SU-DHL-6 (cell line): ENCODE data around the gene SLC9B2.

Experiments
- H2AFZ ChIP-seq: fragments of 200-600 bp; sonication (generic); 2 replicates; pipeline ENCODE4 v1.6.1; 2014; ENCODE audit warnings: low read depth, mild to moderate bottlenecking, moderate library complexity, mixed read lengths, antibody characterized with exemption, low read length; ENCODE audit not compliant: severe bottlenecking
- H3F3A ChIP-seq: fragments of 200-600 bp; shearing (Covaris generic); 2 replicates; pipeline ENCODE4 v1.6.0; 2016; ENCODE audit warnings: antibody characterized with exemption, mild to moderate bottlenecking; ENCODE audit not compliant: insufficient read depth
- H3K27ac ChIP-seq: fragments of 200-600 bp; sonication (generic); 2 replicates; pipeline ENCODE4 v1.5.1; 2016; ENCODE audit warnings: low read depth, mild to moderate bottlenecking, low read length, moderate library complexity, mixed read lengths
- H3K27me3 ChIP-seq: fragments of 200-600 bp; sonication (generic), shearing (Covaris generic); 2 replicates; pipeline ENCODE4 v1.6.0; 2014; ENCODE audit warnings: mild to moderate bottlenecking, low read length
- H3K36me3 ChIP-seq: fragments of 200-600 bp; sonication (generic); 2 replicates; pipeline ENCODE4 v1.6.1; 2014; ENCODE audit warnings: mild to moderate bottlenecking, low read length, mixed read lengths
- H3K4me2 ChIP-seq: fragments of 300-600, 200-600 bp; shearing (Covaris generic), sonication (generic); 2 replicates; pipeline ENCODE4 v1.6.0; 2014; ENCODE audit warnings: low read length, low read depth, mild to moderate bottlenecking; ENCODE audit not compliant: poor library complexity, severe bottlenecking
- H3K4me3 ChIP-seq: fragments of 200-600 bp; sonication (generic); 2 replicates; pipeline ENCODE4 v1.5.1; 2014; ENCODE audit warnings: antibody characterized with exemption, low read length, mild to moderate bottlenecking, mixed read lengths; ENCODE audit not compliant: insufficient read depth, poor library complexity, severe bottlenecking
- H3K79me2 ChIP-seq: fragments of 200-600 bp; sonication (generic); 2 replicates; pipeline ENCODE4 v1.6.1; 2014; ENCODE audit warnings: mild to moderate bottlenecking, low read length, moderate library complexity; ENCODE audit not compliant: insufficient read depth
- H3K9ac ChIP-seq: fragments of 200-600 bp; sonication (generic); 2 replicates; pipeline ENCODE4 v1.7.0; 2014; ENCODE audit warnings: mild to moderate bottlenecking, low read length
- H3K9me2 ChIP-seq: fragments of 200-600 bp; sonication (generic); replicated peaks from 2 replicates; pipeline ENCODE4 v1.6.1; 2014; ENCODE audit warnings: low read length; ENCODE audit not compliant: insufficient read depth
- H3K9me3 ChIP-seq: fragments of 200-600 bp; sonication (generic); 2 replicates; pipeline ENCODE4 v1.6.1; 2014; ENCODE audit warnings: low read length, mixed read lengths; ENCODE audit not compliant: insufficient read depth
- H4K20me1 ChIP-seq: fragments of 200-600 bp; sonication (generic); 2 replicates; pipeline ENCODE4 v1.6.1; 2014; ENCODE audit warnings: low read depth, mild to moderate bottlenecking, antibody characterized with exemption, low read length, moderate library complexity, mixed read lengths
- CTCF ChIP-seq: fragments of 200-600 bp; sonication (generic); IDR thresholded peaks from one replicate; pipeline ENCODE4 v1.5.1; 2017; ENCODE audit warnings: antibody characterized with exemption, mild to moderate bottlenecking, low read length, moderate library complexity; ENCODE audit not compliant: insufficient read depth, poor library complexity, severe bottlenecking
- EZH2phosphoT487 ChIP-seq: fragments of 200-600 bp; sonication (generic), shearing (Covaris generic); conservative IDR thresholded peaks from 2 replicates; pipeline ENCODE4 v1.6.1; 2018; ENCODE audit warnings: mild to moderate bottlenecking, antibody characterized with exemption, low read length, moderate library complexity, mixed read lengths

Gene SLC9B2

GRCh38 chr4:103104886-103105285 is 28.3 kb upstream of the SLC9B2 start:
- Histone ChIP-seq H3K79me2 (no peaks in the 10 kb centered on the region), H4K20me1 (no peaks in the 10 kb centered on the region), H3K27me3 (no peaks in the 10 kb centered on the region), H3K4me2 (no peak overlapping the region), H3K4me3 (no peak overlapping the region), H3K36me3 (peaks cover 4% of the 10 kb centered on the region; the same call in 1 of the 2 replicates), H3K9me3 (no peaks in the 10 kb centered on the region), H3K27ac (no peak overlapping the region), H3K9me2 (no peaks in the 10 kb centered on the region), H2AFZ (no peak overlapping the region), H3F3A (no peaks in the 10 kb centered on the region; the same call in 1 of the 2 replicates), H3K9ac (no peak overlapping the region)
- TF ChIP-seq CTCF = no peak
- TF ChIP-seq EZH2phosphoT487 = no peak

GRCh38 chr4:103100691-103101090 is 24.1 kb upstream of the SLC9B2 start:
- no peak overlapping the region for H3K9ac ChIP-seq
- H3K9me3 ChIP-seq = no peaks in the 10 kb centered on the region
- H2AFZ ChIP-seq = no peak overlapping the region
- H3K79me2 ChIP-seq = no peaks in the 10 kb centered on the region
- H3K9me2 ChIP-seq = no peaks in the 10 kb centered on the region
- no peak overlapping the region for H3K27ac ChIP-seq
- H3F3A ChIP-seq = no peaks in the 10 kb centered on the region; the same call in 1 of the 2 replicates
- no peak overlapping the region for H3K4me2 ChIP-seq
- no peaks in the 10 kb centered on the region for H3K36me3 ChIP-seq
- no peak overlapping the region for H3K4me3 ChIP-seq
- no peaks in the 10 kb centered on the region for H4K20me1 ChIP-seq
- TF ChIP-seq CTCF (no peak), EZH2phosphoT487 (no peak)
- H3K27me3 ChIP-seq = no peaks in the 10 kb centered on the region

- Histone ChIP-seq H3K79me2 (no peaks in the 10 kb centered on the region), H3F3A (no peaks in the 10 kb centered on the region; the same call in 1 of the 2 replicates), H3K9ac (peak within 1 kb of the TSS; percentile 58), H3K27ac (no peak within 1 kb of the TSS), H2AFZ (peak within 1 kb of the TSS; percentile 19), H3K27me3 (no peaks in the 10 kb centered on the region), H4K20me1 (no peaks in the 10 kb centered on the region), H3K4me3 (peak within 1 kb of the TSS; percentile 53), H3K9me2 (no peaks in the 10 kb centered on the region), H3K4me2 (peak within 1 kb of the TSS; percentile 64), H3K36me3 (no peaks in the 10 kb centered on the region), H3K9me3 (no peaks in the 10 kb centered on the region)
- TF ChIP-seq EZH2phosphoT487 = no peak
- TF ChIP-seq CTCF = peak; percentile 17
These were observed 23.3 kb upstream of the SLC9B2 start, which contains the start of gene BDH2 for GRCh38 chr4:103099691-103100392. Gene BDH2, minus strand, starts transcription at chr4:103099834. Its CDS starts 3,580 bp downstream, at chr4:103096254.
